Measurements from ENCODE around the gene AJUBA.
A peak's percentile ranks its signal among the peaks of the same experiment; 100 is the strongest.

AJUBA gene

GRCh38 chr14:22978487-22978837 is 3.9 kb downstream of the AJUBA start:
- no peak for DNase-seq (ENCODE audit: low spot score)
- peak overlapping the region; percentile 99 for H3K27ac ChIP-seq
- ChIA-PET CTCF (interaction anchor here (0.7 to 1.4 kb wide), 3 partner anchors 8 to 697 kb away, joined by 3 to 10 read pairs (median 5); no protein-coding TSS in a partner anchor), POLR2A (ENCODE audit: low non-redundant PET) (no interaction called here)
- no peak for TF ChIP-seq CTCF (conservative IDR thresholded peaks at IDR 0.05; ENCODE audit: low read depth)

- DNase-seq (ENCODE audit: low spot score) = peak; percentile 89
- ChIA-PET POLR2A (ENCODE audit: low non-redundant PET) (no interaction called here), CTCF (interaction anchor here (0.7 to 1.4 kb wide), 4 partner anchors 9 to 696 kb away, joined by 3 to 10 read pairs (median 4); partner anchors contain the start of gene CDH24)
- no peak for TF ChIP-seq CTCF (conservative IDR thresholded peaks at IDR 0.05; ENCODE audit: low read depth)
- peak overlapping the region; percentile 99 for H3K27ac ChIP-seq
These were observed 4.5 kb downstream of the AJUBA start for GRCh38 chr14:22977684-22978486.

- ChIA-PET POLR2A (ENCODE audit: low non-redundant PET) (no interaction called here), CTCF (interaction anchor here (1.0 to 1.4 kb wide), 2 partner anchors 9 to 80 kb away, joined by 3 to 10 read pairs; partner anchors contain the start of gene CDH24)
- peak overlapping the region; percentile 99 for H3K27ac ChIP-seq
- DNase-seq (ENCODE audit: low spot score) = no peak
- TF ChIP-seq CTCF (conservative IDR thresholded peaks at IDR 0.05; ENCODE audit: low read depth) = no peak
These were observed 5.0 kb downstream of the AJUBA start for GRCh38 chr14:22977434-22977683.

GRCh38 chr14:22976620-22977433 is 5.5 kb downstream of the AJUBA start:
- no peak for TF ChIP-seq CTCF (conservative IDR thresholded peaks at IDR 0.05; ENCODE audit: low read depth)
- ChIA-PET CTCF (interaction anchor here (1.0 to 1.4 kb wide), 2 partner anchors 10 to 81 kb away, joined by 3 to 10 read pairs; partner anchors contain the start of gene CDH24), POLR2A (ENCODE audit: low non-redundant PET) (no interaction called here)
- no peak for DNase-seq (ENCODE audit: low spot score)
- peak overlapping the region; percentile 99 for H3K27ac ChIP-seq

GRCh38 chr14:22974530-22975313 is 7.6 kb downstream of the AJUBA start:
- no peak for DNase-seq (ENCODE audit: low spot score)
- TF ChIP-seq CTCF (conservative IDR thresholded peaks at IDR 0.05; ENCODE audit: low read depth) = no peak
- ChIA-PET CTCF (no interaction called here), POLR2A (ENCODE audit: low non-redundant PET) (no interaction called here)
- H3K27ac ChIP-seq = peak overlapping the region; percentile 99
